Pancreas (tissue), 10 donors: ENCODE data around the gene BTBD9. TPM values are rescaled to one million over a fixed set of nuclear protein-coding genes. Genes with fewer than 3 reads are reported as not detected.

Experiments used
- ATAC-seq, 4 donors: fragments of 200-7000 bp; cut with Tn5 transposase; one replicate each; pipeline versions ENCODE4 v1.8.0 to v1.9.1; 2020; ENCODE audit warnings: mild to moderate bottlenecking in 4 of 4, moderate library complexity in 4 of 4
- DNase-seq, 6 donors: peaks; one replicate each; pipeline ENCODE4 v3.0.0-alpha.2; 2020
- FAIRE-seq: peaks from 2 replicates; lab custom pipeline; 2012; peaks lifted over from hg19 to GRCh38; lab: Jason Lieb, UNC
- H3K27ac ChIP-seq, 4 donors: fragments of 200-600 bp; sonication (generic); 1 replicate in 3 of 4; 2 replicates in 1 of 4; pipeline versions ENCODE4 v1.5.0 to v1.8.0; 2020
- H3K27me3 ChIP-seq, 4 donors: fragments of 200-600 bp; one replicate each; pipeline ENCODE4 v1.8.0; 2021
- H3K36me3 ChIP-seq, 3 donors: fragments of 200-600 bp; sonication (generic) in 1 of 3; one replicate each; pipeline versions ENCODE4 v1.5.0 to v1.8.0; 2020 to 2021
- H3K4me1 ChIP-seq, 3 donors: fragments of 200-600 bp; one replicate each; pipeline ENCODE4 v1.8.0; 2021
- H3K4me3 ChIP-seq, 4 donors: fragments of 200-600 bp; sonication (generic) in 2 of 4; one replicate each; pipeline versions ENCODE4 v1.5.0 to v1.8.0; 2020 to 2021
- H3K9me3 ChIP-seq, 4 donors: fragments of 200-600 bp; one replicate each; pipeline ENCODE4 v1.8.0; 2021
- WGBS, 2 donors: extraction: QIAGEN DNeasy Blood & Tissue Kit; methylation state at CpG; one replicate each; pipeline ENCODE4 v1.1.7; 2013; 5-methylcytosine and 5-hydroxymethylcytosine counted together
- intact Hi-C, 3 donors: fragments of 100-400 bp; cut with DNase I; formaldehyde crosslinking; loops; one replicate each; pipeline versions ENCODE4 v1.11.1 to v1.14.2; 2022
- polyA plus RNA-seq, 2 donors: library from polyadenylated mRNA; stranded (reverse); fragments of 200-250 nt; gene quantifications; one replicate each; pipeline ENCODE4 v1.2.3, GENCODE V29; 2013
- total RNA-seq, 6 donors: library from RNA; stranded (reverse); fragmentation: NEBNext Ultra II Directional in 4 of 6; extraction: Animal tissue kit (Norgen Biotek cat#: 25700) in 4 of 6; gene quantifications; one replicate each; pipeline versions ENCODE4 v1.2.1 to v1.2.4, GENCODE V29; 2021 to 2023
- TF ChIP-seq, protein P1 (sequence below), 4 donors: fragments of 200-600 bp; sonication (generic) in 3 of 4; IDR thresholded peaks; one replicate each; pipeline versions ENCODE4 v1.5.0 to v1.8.0; 2021; ENCODE audit warnings: antibody characterized with exemption in 4 of 4
- donor health status: healthy with polysubstance abuse.
- donor health status: DM: no; HTN: no; CAD: no; lungs with moderate emphysema.
- donor health status: DM: no; HTN: no; CAD: no.
- donor health status: control.
- donor health status: control.
- donor health status: Bipolar disorder and iron deficiency.
- donor health status: DM: yes; HTN: yes; CAD: no.
- donor health status: DM: no; HTN: no; CAD: no.
- donor health status: DM: no; HTN: no; CAD: no.
- donor health status: DM: yes; HTN: yes; CAD: no.

Gene BTBD9
- total and polyA plus RNA-seq, 8 donors: 2.2 to 11.0 (median 7.1) TPM

DNA sequence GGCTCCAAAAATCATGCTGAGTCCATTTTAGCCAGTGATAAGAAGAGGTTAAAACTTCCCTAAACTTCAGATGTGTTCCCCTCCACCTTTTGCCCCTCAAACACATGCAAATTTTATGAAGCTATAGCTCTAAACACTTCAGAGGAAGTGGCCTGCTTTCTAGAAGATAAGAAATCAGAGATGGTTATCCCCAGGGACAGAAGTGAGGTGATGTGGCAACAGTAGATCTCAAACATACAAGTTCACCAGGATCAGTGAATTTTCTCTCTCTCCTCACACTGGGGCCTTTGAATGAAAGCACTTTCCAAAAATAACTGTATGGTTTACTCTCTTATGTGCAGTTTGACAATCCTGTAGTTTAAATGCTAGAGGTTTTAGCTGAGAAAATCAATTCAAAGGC lies 332.0 kb downstream of the BTBD9 start:
- no peaks in the 10 kb centered on the region for H3K36me3 ChIP-seq
- DNase-seq (no peak), ATAC-seq (no peak), FAIRE-seq (no peak)
- intact Hi-C loops: no loop called here
- no peaks in the 10 kb centered on the region for H3K9me3 ChIP-seq
- H3K4me3 ChIP-seq: no peak overlapping the region
- TF ChIP-seq, protein P1, sequence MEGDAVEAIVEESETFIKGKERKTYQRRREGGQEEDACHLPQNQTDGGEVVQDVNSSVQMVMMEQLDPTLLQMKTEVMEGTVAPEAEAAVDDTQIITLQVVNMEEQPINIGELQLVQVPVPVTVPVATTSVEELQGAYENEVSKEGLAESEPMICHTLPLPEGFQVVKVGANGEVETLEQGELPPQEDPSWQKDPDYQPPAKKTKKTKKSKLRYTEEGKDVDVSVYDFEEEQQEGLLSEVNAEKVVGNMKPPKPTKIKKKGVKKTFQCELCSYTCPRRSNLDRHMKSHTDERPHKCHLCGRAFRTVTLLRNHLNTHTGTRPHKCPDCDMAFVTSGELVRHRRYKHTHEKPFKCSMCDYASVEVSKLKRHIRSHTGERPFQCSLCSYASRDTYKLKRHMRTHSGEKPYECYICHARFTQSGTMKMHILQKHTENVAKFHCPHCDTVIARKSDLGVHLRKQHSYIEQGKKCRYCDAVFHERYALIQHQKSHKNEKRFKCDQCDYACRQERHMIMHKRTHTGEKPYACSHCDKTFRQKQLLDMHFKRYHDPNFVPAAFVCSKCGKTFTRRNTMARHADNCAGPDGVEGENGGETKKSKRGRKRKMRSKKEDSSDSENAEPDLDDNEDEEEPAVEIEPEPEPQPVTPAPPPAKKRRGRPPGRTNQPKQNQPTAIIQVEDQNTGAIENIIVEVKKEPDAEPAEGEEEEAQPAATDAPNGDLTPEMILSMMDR (IDR thresholded peaks at IDR 0.05): no peak
- H3K4me1 ChIP-seq: no peaks in the 10 kb centered on the region
- no peak overlapping the region for H3K27ac ChIP-seq
- H3K27me3 ChIP-seq: no peaks in the 10 kb centered on the region

DNA sequence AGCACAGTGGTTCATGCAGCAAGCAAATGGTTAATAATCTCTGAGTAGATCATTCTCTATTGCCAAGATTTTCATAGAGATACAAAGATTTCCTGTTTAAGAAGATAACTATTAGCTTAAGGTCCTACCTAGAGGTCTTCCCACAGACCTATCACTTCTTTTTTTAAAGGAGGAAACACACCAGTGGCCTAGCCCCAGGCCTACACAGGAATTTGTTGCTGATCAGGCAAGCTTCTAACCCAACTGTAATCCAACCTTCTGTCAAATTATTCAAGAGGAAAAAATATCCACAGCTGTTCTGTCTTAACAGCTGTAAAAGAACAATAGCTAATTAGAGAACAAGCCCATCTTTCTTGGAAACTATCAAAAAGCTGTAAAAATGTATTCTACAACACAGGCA lies 332.8 kb downstream of the BTBD9 start:
- Histone ChIP-seq H3K4me1 (no peaks in the 10 kb centered on the region), H3K4me3 (no peak overlapping the region), H3K36me3 (no peaks in the 10 kb centered on the region), H3K9me3 (no peaks in the 10 kb centered on the region), H3K27ac (no peak overlapping the region), H3K27me3 (no peaks in the 10 kb centered on the region)
- FAIRE-seq (no peak), DNase-seq (no peak), ATAC-seq (no peak)
- intact Hi-C loops: no loop called here
- TF ChIP-seq, protein P1 (IDR thresholded peaks at IDR 0.05): no peak

DNA sequence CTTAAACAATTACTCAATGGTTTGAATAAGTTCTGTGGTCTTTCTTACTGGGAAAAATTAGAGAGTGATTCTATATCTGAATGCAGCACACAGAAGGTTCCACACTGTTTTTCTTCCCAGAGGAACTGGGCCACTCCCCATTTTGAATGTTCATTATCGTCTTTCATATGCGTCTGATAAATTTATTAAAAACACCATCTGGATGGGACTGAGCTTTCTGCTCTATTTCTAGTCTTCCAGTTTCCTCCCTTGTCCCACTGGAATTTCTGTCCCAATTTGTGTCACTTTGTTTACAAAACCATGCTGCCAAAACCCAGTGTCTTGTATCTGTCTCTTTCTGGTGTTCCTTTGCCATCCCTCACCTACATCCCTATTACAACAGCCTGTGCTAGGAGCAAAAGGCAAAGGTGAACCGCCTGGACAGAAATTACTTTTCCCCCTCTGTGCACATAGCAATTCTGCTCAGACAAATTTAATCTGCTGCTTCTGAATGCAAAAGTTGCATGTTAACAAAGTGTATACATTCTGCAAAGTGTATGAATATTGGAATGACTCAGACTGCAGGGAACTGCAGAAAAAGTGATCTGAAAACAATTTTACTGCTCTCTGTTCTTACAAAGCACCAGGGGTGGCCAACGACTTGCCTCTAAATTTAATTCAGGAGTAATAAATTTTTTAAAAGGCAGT lies 333.6 kb downstream of the BTBD9 start:
- Histone ChIP-seq H3K27ac (no peak overlapping the region), H3K36me3 (no peaks in the 10 kb centered on the region), H3K4me3 (no peak overlapping the region), H3K4me1 (no peaks in the 10 kb centered on the region), H3K9me3 (no peaks in the 10 kb centered on the region), H3K27me3 (no peaks in the 10 kb centered on the region)
- ATAC-seq: no peak
- TF ChIP-seq, protein P1 (IDR thresholded peaks at IDR 0.05): no peak
- no peak for DNase-seq
- intact Hi-C loops: no loop called here
- 79 to 82% methylated on average over 4 of the region's 4 CpGs for WGBS, 2 donors
- FAIRE-seq: no peak

DNA sequence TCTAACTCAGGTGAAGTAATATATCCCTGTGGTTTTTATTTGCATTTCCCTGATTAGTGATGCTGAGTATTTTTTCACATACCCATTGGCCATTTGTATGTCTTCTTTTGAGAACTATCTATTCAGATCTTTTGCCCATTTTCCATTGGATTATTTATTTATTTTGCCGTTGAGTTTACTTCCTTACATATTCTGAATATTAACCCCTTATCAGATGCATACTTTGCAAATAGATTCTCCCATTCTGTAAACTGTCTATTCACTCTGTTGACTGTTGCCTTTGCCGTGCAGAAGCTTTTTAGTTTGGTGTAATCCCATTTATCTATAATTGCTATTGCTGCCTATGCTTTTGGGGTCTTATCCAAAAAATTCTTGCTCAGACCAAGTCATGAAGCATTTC lies 336.9 kb downstream of the BTBD9 start:
- DNase-seq (no peak), ATAC-seq (no peak), FAIRE-seq (no peak)
- WGBS, 2 donors: 75 to 77% methylated on average over 2 of the region's 2 CpGs
- H3K4me3 ChIP-seq: no peak overlapping the region
- intact Hi-C loops: no loop called here
- H3K36me3 ChIP-seq: no peaks in the 10 kb centered on the region
- no peaks in the 10 kb centered on the region for H3K9me3 ChIP-seq
- H3K4me1 ChIP-seq: no peaks in the 10 kb centered on the region
- TF ChIP-seq, protein P1 (IDR thresholded peaks at IDR 0.05): no peak
- H3K27ac ChIP-seq: no peak overlapping the region
- no peaks in the 10 kb centered on the region for H3K27me3 ChIP-seq

DNA sequence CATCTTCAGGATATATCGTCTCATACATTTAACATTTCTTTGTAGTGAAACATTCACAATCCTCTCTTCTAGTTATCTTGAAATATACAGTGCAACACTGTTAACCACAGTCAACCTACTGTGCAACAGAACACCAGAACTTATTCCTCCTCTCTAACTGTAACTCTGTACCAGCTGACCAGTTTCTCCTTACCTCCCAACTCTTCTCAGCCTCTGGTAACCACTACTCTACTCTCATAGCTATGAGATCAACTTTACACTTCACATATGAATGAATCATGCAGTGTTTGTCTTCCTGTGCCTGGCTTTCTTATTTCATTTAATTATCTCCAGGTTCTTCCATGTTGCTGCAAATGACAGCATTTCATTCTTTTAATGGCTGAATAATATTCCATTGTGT lies 337.6 kb downstream of the BTBD9 start:
- WGBS, 2 donors: 95 to 96% methylated on average over 1 of the region's 1 CpG
- no peak for ATAC-seq

More for the DNA sequence above, 337.6 kb downstream of the BTBD9 start:
- intact Hi-C loops: no loop called here
- H3K27me3 ChIP-seq: no peaks in the 10 kb centered on the region
- no peaks in the 10 kb centered on the region for H3K9me3 ChIP-seq
- DNase-seq: no peak
- no peaks in the 10 kb centered on the region for H3K4me1 ChIP-seq
- H3K4me3 ChIP-seq: no peak overlapping the region
- no peaks in the 10 kb centered on the region for H3K36me3 ChIP-seq
- TF ChIP-seq, protein P1 (IDR thresholded peaks at IDR 0.05): no peak
- no peak overlapping the region for H3K27ac ChIP-seq
- no peak for FAIRE-seq
